GM12878 (cell line): Measurements from ENCODE around the gene CCDC66. TPM values are rescaled to one million over a fixed set of nuclear protein-coding genes. Genes with fewer than 3 reads are reported as not detected.

ENCODE experiments used
- ATAC-seq: fragments of 200-7000 bp; cut with Tn5 transposase; 3 replicates; pipeline ENCODE4 v1.9.1; 2020; ENCODE audit warnings: mild to moderate bottlenecking, moderate library complexity
- Bru-seq: library from RNA; stranded (reverse); fragments of 400-500 nt; gene quantifications from one replicate; lab custom pipeline; 2021; lab: Mats Ljungman, UMichigan
- BruChase-seq, 2 experiments: library from RNA; stranded (reverse); fragments of 400-500 nt; gene quantifications; one replicate each; lab custom pipeline; 2021; lab: Mats Ljungman, UMichigan
- BruUV-seq: library from RNA; stranded (reverse); fragments of 400-500 nt; replicated peaks from 2 replicates; lab custom pipeline; 2021; lab: Mats Ljungman, UMichigan
- CTCF ChIA-PET: fragments of 300-600 bp; sonication (Branson Sonifier 250); formaldehyde crosslinking; extraction: SDS; loops from one replicate; lab custom pipeline; 2021; ENCODE audit warnings: inconsistent platforms; lab: Yijun Ruan, JAX
- POLR2A ChIA-PET: fragments of 350-600 bp; formaldehyde crosslinking; extraction: SDS; loops from one replicate; lab custom pipeline; 2021; ENCODE audit warnings: inconsistent platforms; lab: Charles Lee
- RAD21 ChIA-PET: fragments of 300-600 bp; sonication (Branson Sonifier 250); formaldehyde crosslinking; loops from one replicate; lab custom pipeline; 2023; ENCODE audit warnings: antibody characterized with exemption; ENCODE audit not compliant: unreplicated experiment; lab: Charles Lee
- SMC1A ChIA-PET: fragments of 300-600 bp; sonication (Branson Sonifier 250); formaldehyde crosslinking; loops from one replicate; lab custom pipeline; 2023; ENCODE audit not compliant: unreplicated experiment, uncharacterized antibody; lab: Charles Lee
- DNase-seq: peaks from one replicate; pipeline ENCODE4 v3.0.0-alpha.2; 2011; ENCODE audit warnings: low read depth, low spot score
- FAIRE-seq: peaks from 3 replicates; lab custom pipeline; 2011; peaks lifted over from hg19 to GRCh38; lab: Jason Lieb, UNC
- H2AFZ ChIP-seq: 2 replicates; pipeline ENCODE4 v1.6.0; 2011; ENCODE audit warnings: low read depth, low read length, control low read depth; ENCODE audit not compliant: control insufficient read depth
- H3K27ac ChIP-seq: 2 replicates; pipeline ENCODE4 v1.5.1; 2011; ENCODE audit warnings: control low read depth; ENCODE audit not compliant: control insufficient read depth, insufficient read depth
- H3K27me3 ChIP-seq, 2 experiments: replicated peaks in 1 of 2; 2 replicates each; pipeline versions ENCODE4 v1.6.0 to v1.6.1; 2011; ENCODE audit warnings: low read length in 1 of 2; ENCODE audit not compliant: control insufficient read depth in 2 of 2, insufficient read depth in 2 of 2
- H3K36me3 ChIP-seq, 2 experiments: 2 replicates each; pipeline ENCODE4 v1.5.1; 2011; ENCODE audit warnings: low read length in 1 of 2; ENCODE audit not compliant: control insufficient read depth in 2 of 2, insufficient read depth in 2 of 2
- H3K4me1 ChIP-seq: 2 replicates; pipeline ENCODE4 v1.6.1; 2011; ENCODE audit warnings: mild to moderate bottlenecking, low read length, moderate library complexity, mixed read lengths; ENCODE audit not compliant: control insufficient read depth, insufficient read depth
- H3K4me2 ChIP-seq: 2 replicates; pipeline ENCODE4 v1.6.0; 2011; ENCODE audit warnings: control low read depth; ENCODE audit not compliant: control insufficient read depth, insufficient read depth
- H3K4me3 ChIP-seq: fragments of 200-600 bp; sonication (generic); 2 replicates; pipeline ENCODE4 v1.5.1; 2016
- H3K79me2 ChIP-seq: 2 replicates; pipeline ENCODE4 v1.6.0; 2011; ENCODE audit warnings: low read length; ENCODE audit not compliant: control insufficient read depth, insufficient read depth
- H3K9ac ChIP-seq: 2 replicates; pipeline ENCODE4 v1.8.0; 2011; ENCODE audit warnings: low read length, control low read depth, mixed read lengths; ENCODE audit not compliant: control insufficient read depth, insufficient read depth
- H3K9me3 ChIP-seq: replicated peaks from 3 replicates; pipeline ENCODE4 v1.5.1; 2011; ENCODE audit warnings: mild to moderate bottlenecking, low read length; ENCODE audit not compliant: control insufficient read depth, insufficient read depth
- H4K20me1 ChIP-seq: 2 replicates; pipeline ENCODE4 v1.6.0; 2011; ENCODE audit not compliant: control insufficient read depth, insufficient read depth
- FOS ChIP-seq: IDR thresholded peaks from 3 replicates; pipeline ENCODE4 v1.6.1; 2011; ENCODE audit warnings: borderline replicate concordance; ENCODE audit not compliant: insufficient read length; ENCODE audit errors: extremely low read depth
- IKZF1 ChIP-seq: fragments of 450-650 bp; conservative IDR thresholded peaks from 2 replicates; pipeline ENCODE4 v1.6.1; 2017; ENCODE audit warnings: antibody characterized with exemption, mild to moderate bottlenecking
- KAT2A ChIP-seq: conservative IDR thresholded peaks from 2 replicates; pipeline ENCODE4 v1.6.1; 2011; ENCODE audit warnings: low read depth, low read length; ENCODE audit not compliant: control insufficient read depth
- MYB ChIP-seq: fragments of 150-350 bp; IDR thresholded peaks from 2 replicates; pipeline ENCODE4 v1.6.1; 2014; ENCODE audit warnings: mild to moderate bottlenecking, low read depth, low read length, borderline replicate concordance
- RB1 ChIP-seq: fragments of 450-650 bp; formaldehyde crosslinking; IDR thresholded peaks from 2 replicates; pipeline ENCODE4 v1.6.1; 2017; ENCODE audit warnings: mild to moderate bottlenecking, borderline replicate concordance
- WGBS: methylation state at CpG from one replicate; pipeline ENCODE4 v1.1.6; 2016; ENCODE audit warnings: low lambda C conversion rate; ENCODE audit not compliant: insufficient replicate concordance, insufficient coverage; ENCODE audit errors: missing lambda C conversion rate; 5-methylcytosine and 5-hydroxymethylcytosine counted together
- in situ Hi-C: fragments of 300-500 bp; cut with MboI; formaldehyde crosslinking; loops from 9 replicates; pipeline ENCODE4 v1.14.3; 2018; ENCODE audit warnings: mixed read lengths
- intact Hi-C: fragments of 100-400 bp; cut with micrococcal nuclease; formaldehyde crosslinking; loops from one replicate; pipeline ENCODE4 v1.14.2; 2022; ENCODE audit not compliant: unreplicated experiment
- long read RNA-seq, 2 experiments: library from polyadenylated mRNA; unstranded; transcript quantifications; one replicate each; pipeline ENCODE4 v2.0.0, GENCODE V29; 2019 to 2020
- polyA minus RNA-seq, 3 experiments: library from RNA; depleted of rRNA, polyadenylated mRNA; stranded (reverse); fragments of >200 nt; gene quantifications; 2 replicates each; pipeline ENCODE4 v1.2.3, GENCODE V29; 2011
- polyA plus RNA-seq, 11 experiments: library from polyadenylated mRNA; depleted of rRNA in 4 of 11; unstranded in 6 of 11; stranded (reverse) in 5 of 11; fragments of >200 nt; fragmentation: Nextera tagmentation in 4 of 11; fragmentation: Illumina TruSeq in 1 of 11; extraction: Ambion mirVana in 4 of 11; extraction: Trizol in 1 of 11; gene quantifications; 1 replicate in 1 of 11; 2 replicates in 10 of 11; pipeline versions ENCODE4 v1.2.1 to v1.2.3, GENCODE V29; 2011 to 2016; ENCODE audit warnings: inconsistent platforms in 2 of 11, missing spikeins in 2 of 11, low read depth in 1 of 11
- total RNA-seq, 4 experiments: library from RNA; depleted of rRNA in 3 of 4; stranded (reverse); fragments of >200 nt in 3 of 4; fragmentation: Illumina TruSeq in 1 of 4; extraction: Trizol in 1 of 4; gene quantifications; 2 replicates each; pipeline versions ENCODE4 v1.2.1 to v1.2.3, GENCODE V29; 2013 to 2021
- TF ChIP-seq, protein P1 (sequence below): fragments of 450-650 bp; IDR thresholded peaks from 2 replicates; pipeline ENCODE4 v1.6.1; 2016; ENCODE audit warnings: mild to moderate bottlenecking, moderate library complexity, borderline replicate concordance
- TF ChIP-seq, protein P2 (sequence below): fragments of 450-650 bp; IDR thresholded peaks from 2 replicates; pipeline ENCODE4 v1.6.1; 2017; ENCODE audit warnings: mild to moderate bottlenecking, low read depth, inconsistent platforms; ENCODE audit not compliant: poor library complexity, severe bottlenecking

The CCDC66 gene
- total RNA-seq (2013; cell fraction: nucleolus; rRNA removed), result 182 and 194 TPM in 2 replicates
- total RNA-seq (2014; rRNA removed) (20.8 and 22.6 TPM in 2 replicates), total RNA-seq (2014; rRNA removed; fragmentation: Illumina TruSeq; extraction: Trizol) (31.9 and 35.8 TPM in 2 replicates), total RNA-seq (2021) (12.8 and 16.2 TPM in 2 replicates), polyA plus RNA-seq (2011; rRNA removed) (18.5 and 32.7 TPM in 2 replicates), polyA plus RNA-seq (2014; fragmentation: Illumina TruSeq; extraction: Trizol) (20.5 and 31.7 TPM in 2 replicates), polyA plus RNA-seq (2014; fragmentation: Nextera tagmentation; extraction: Ambion mirVana) (10 to 100 TPM in 1 of 2 experiments, 1 to 10 TPM in 1; 9.4 to 13.9 TPM), polyA plus RNA-seq (2014; rRNA removed) (11.0 and 14.2 TPM in 2 replicates), polyA plus RNA-seq (2016; fragmentation: Nextera tagmentation; extraction: Ambion mirVana) (10 to 100 TPM; 17.7 to 20.0 TPM), polyA minus RNA-seq (2011; rRNA and poly(A)+ RNA removed) (37.4 and 47.4 TPM in 2 replicates), Bru-seq, nascent RNA (percentile 74 among the genes with signal in this experiment), BruChase-seq, experiment 1, labeled RNA remaining after a 6-hour chase (percentile 81 among the genes with signal in this experiment), BruChase-seq, experiment 2, labeled RNA remaining after a 2-hour chase (percentile 88 among the genes with signal in this experiment)
- polyA plus RNA-seq (2011; ENCODE audit: low read depth), result 4.2 TPM
- 5.1 and 7.9 TPM in 2 replicates for polyA plus RNA-seq (2011; cell fraction: cytosol; rRNA removed)
- polyA plus RNA-seq (2011; cell fraction: nucleus; rRNA removed), result 43.1 and 50.3 TPM in 2 replicates
- polyA plus RNA-seq (2012), result 6.0 and 6.5 TPM in 2 replicates
- polyA minus RNA-seq (2011; cell fraction: cytosol; rRNA and poly(A)+ RNA removed), result 7.8 and 10.9 TPM in 2 replicates
- 37.6 and 75.1 TPM in 2 replicates for polyA minus RNA-seq (2011; cell fraction: nucleus; rRNA and poly(A)+ RNA removed)
- long read RNA-seq, experiment 1, partial matches to known transcripts, result 1 of 7 reads
- long read RNA-seq, experiment 1, other reads (novel, unspliced or antisense), result 6 of 7 reads
- long read RNA-seq, experiment 2, partial matches to known transcripts, result 24 of 66 reads
- long read RNA-seq, experiment 2, other reads (novel, unspliced or antisense), result 41 of 66 reads

GRCh38 chr3:56556908-56557830 lies at the start of gene CCDC66:
TSS of gene CCDC66 (plus strand) at chr3:56557175. CDS start at chr3:56557243, 68 bp downstream.
- Histone ChIP-seq H3K27me3 (no peaks in the 10 kb centered on the region), H3K27ac (peak within 1 kb of the TSS; percentile 73), H3K4me2 (peak within 1 kb of the TSS; percentile 89), H4K20me1 (no peaks in the 10 kb centered on the region), H3K36me3 (no peaks in the 10 kb centered on the region), H2AFZ (peak within 1 kb of the TSS; percentile 96), H3K79me2 (peaks cover 20% of the 10 kb centered on the region), H3K9ac (peak within 1 kb of the TSS; percentile 81), H3K4me3 (peak within 1 kb of the TSS; percentile 80), H3K9me3 (no peaks in the 10 kb centered on the region; the same call in 2 of the 3 replicates), H3K4me1 (no peaks in the 10 kb centered on the region)
- CTCF ChIA-PET, result interaction anchor here (0.6 to 1.9 kb wide), 7 partner anchors 11 to 432 kb away, joined by 3 to 6 read pairs (median 5); no protein-coding TSS in a partner anchor
- FAIRE-seq, result peak; percentile 89
- peak; percentile 99 for ATAC-seq
- intact Hi-C loops, result loop anchor here (2.0 kb wide), 1 partner anchor 126 kb away; the partner anchor contains the start of gene TASOR
- BruUV-seq, result TSS peak; percentile 66
- RAD21 ChIA-PET, result interaction anchor here (0.6 to 0.8 kb wide), 3 partner anchors 229 to 243 kb away, joined by 3 to 4 read pairs (median 3); no protein-coding TSS in a partner anchor
- under 1% methylated on average over 54 of the region's 54 CpGs for WGBS
- in situ Hi-C loops, result no loop called here
- peak; percentile 82 for DNase-seq
- POLR2A ChIA-PET, result interaction anchor here (1.0 to 1.9 kb wide), 2 partner anchors 125 to 132 kb away, joined by 6 to 7 read pairs; no protein-coding TSS in a partner anchor
- SMC1A ChIA-PET, result interaction anchor here (0.8 to 3.8 kb wide), 5 partner anchors 72 to 369 kb away, joined by 3 to 18 read pairs (median 4); partner anchors contain the start of gene ARHGEF3
- peak; percentile 37 for TF ChIP-seq FOS
- TF ChIP-seq, protein P1, sequence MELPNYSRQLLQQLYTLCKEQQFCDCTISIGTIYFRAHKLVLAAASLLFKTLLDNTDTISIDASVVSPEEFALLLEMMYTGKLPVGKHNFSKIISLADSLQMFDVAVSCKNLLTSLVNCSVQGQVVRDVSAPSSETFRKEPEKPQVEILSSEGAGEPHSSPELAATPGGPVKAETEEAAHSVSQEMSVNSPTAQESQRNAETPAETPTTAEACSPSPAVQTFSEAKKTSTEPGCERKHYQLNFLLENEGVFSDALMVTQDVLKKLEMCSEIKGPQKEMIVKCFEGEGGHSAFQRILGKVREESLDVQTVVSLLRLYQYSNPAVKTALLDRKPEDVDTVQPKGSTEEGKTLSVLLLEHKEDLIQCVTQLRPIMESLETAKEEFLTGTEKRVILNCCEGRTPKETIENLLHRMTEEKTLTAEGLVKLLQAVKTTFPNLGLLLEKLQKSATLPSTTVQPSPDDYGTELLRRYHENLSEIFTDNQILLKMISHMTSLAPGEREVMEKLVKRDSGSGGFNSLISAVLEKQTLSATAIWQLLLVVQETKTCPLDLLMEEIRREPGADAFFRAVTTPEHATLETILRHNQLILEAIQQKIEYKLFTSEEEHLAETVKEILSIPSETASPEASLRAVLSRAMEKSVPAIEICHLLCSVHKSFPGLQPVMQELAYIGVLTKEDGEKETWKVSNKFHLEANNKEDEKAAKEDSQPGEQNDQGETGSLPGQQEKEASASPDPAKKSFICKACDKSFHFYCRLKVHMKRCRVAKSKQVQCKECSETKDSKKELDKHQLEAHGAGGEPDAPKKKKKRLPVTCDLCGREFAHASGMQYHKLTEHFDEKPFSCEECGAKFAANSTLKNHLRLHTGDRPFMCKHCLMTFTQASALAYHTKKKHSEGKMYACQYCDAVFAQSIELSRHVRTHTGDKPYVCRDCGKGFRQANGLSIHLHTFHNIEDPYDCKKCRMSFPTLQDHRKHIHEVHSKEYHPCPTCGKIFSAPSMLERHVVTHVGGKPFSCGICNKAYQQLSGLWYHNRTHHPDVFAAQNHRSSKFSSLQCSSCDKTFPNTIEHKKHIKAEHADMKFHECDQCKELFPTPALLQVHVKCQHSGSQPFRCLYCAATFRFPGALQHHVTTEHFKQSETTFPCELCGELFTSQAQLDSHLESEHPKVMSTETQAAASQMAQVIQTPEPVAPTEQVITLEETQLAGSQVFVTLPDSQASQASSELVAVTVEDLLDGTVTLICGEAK, result no peak
- TF ChIP-seq, protein P2, sequence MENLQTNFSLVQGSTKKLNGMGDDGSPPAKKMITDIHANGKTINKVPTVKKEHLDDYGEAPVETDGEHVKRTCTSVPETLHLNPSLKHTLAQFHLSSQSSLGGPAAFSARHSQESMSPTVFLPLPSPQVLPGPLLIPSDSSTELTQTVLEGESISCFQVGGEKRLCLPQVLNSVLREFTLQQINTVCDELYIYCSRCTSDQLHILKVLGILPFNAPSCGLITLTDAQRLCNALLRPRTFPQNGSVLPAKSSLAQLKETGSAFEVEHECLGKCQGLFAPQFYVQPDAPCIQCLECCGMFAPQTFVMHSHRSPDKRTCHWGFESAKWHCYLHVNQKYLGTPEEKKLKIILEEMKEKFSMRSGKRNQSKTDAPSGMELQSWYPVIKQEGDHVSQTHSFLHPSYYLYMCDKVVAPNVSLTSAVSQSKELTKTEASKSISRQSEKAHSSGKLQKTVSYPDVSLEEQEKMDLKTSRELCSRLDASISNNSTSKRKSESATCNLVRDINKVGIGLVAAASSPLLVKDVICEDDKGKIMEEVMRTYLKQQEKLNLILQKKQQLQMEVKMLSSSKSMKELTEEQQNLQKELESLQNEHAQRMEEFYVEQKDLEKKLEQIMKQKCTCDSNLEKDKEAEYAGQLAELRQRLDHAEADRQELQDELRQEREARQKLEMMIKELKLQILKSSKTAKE, result no peak
- no peak for TF ChIP-seq KAT2A
- TF ChIP-seq MYB, result no peak
- TF ChIP-seq IKZF1, result no peak
- TF ChIP-seq RB1, result no peak
